Heart left ventricle (tissue), 13 donors: ENCODE measurements around the gene ARF4.

ENCODE experiments used
- POLR2A ChIP-seq, 2 donors: fragments of 450-650 bp; IDR thresholded peaks; one replicate each; pipeline ENCODE4 v1.6.1; 2017; ENCODE audit warnings: antibody characterized with exemption in 2 of 2, mild to moderate bottlenecking in 2 of 2, moderate library complexity in 2 of 2
- TF ChIP-seq, protein P1 (sequence below), 12 donors: fragments of 200-600 bp; sonication (generic) in 4 of 12; IDR thresholded peaks; one replicate each; pipeline versions ENCODE4 v1.5.0 to v1.8.0; 2018 to 2022; ENCODE audit warnings: antibody characterized with exemption in 12 of 12, mild to moderate bottlenecking in 5 of 12
- donor health status: ischemic (EF 13 %, LVEDD 7.1; RV severe dilation, severe dysfunction).
- donor health status: DM: no; HTN: yes; CAD: no.
- donor health status: DM: no; HTN: no; CAD: no.
- donor health status: ischemic (EF 25% LVEDD 6.9; RV normal size, moderate dysfunction).
- donor health status: ischemic (EF 25% LVEDD 5.7; RV mildly dilated, moderate dysfunction).
- donor health status: ischemic (EF 35%, LVEDD 5.7; RV mildly dilated, moderate dysfunction).
- donor health status: nonischemic (EF 11% LVEDD 7.7; RV severe dilation, severe dysfunction).
- donor health status: DM: yes; HTN: yes; CAD: no.
- donor health status: PGD.
- donor health status: ischemic (EF 29% LVEDD 5.4; RV normal size, mild dysfunction).
- donor health status: nonischemic (EF 23%, LVEDD 6.1; RV moderate dilation, normal function).

DNA sequence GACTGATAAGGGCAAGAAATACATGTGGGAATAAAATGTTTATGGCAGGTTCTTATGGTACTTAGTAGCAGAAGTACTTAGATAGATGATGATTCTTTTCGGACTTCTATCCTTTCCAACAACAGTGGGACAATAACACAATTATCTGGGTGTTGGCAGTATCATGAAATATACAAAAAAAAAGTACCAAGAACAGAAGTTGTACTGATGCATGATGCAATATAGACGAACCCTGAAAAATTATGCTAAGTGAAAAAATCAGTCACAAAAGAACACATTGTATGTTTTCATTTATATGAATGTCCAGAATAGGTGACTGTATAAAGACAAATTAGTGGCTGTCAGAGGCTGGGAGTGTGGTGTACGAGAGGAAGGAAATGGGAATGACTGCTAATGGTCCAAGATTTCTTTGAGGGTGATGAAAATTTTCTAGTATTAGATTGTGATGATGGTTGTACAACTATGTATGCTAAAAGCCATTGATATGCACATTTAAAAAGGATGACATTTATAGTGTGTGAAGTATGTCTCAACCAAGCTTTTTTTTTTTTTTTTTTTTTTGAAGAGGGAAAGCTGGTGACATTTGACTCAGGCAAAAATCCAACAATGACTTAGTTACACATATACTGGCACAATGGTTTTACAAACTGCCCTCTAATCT lies 21.0 kb downstream of the ARF4 start:
- TF ChIP-seq, protein P1, sequence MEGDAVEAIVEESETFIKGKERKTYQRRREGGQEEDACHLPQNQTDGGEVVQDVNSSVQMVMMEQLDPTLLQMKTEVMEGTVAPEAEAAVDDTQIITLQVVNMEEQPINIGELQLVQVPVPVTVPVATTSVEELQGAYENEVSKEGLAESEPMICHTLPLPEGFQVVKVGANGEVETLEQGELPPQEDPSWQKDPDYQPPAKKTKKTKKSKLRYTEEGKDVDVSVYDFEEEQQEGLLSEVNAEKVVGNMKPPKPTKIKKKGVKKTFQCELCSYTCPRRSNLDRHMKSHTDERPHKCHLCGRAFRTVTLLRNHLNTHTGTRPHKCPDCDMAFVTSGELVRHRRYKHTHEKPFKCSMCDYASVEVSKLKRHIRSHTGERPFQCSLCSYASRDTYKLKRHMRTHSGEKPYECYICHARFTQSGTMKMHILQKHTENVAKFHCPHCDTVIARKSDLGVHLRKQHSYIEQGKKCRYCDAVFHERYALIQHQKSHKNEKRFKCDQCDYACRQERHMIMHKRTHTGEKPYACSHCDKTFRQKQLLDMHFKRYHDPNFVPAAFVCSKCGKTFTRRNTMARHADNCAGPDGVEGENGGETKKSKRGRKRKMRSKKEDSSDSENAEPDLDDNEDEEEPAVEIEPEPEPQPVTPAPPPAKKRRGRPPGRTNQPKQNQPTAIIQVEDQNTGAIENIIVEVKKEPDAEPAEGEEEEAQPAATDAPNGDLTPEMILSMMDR (IDR thresholded peaks at IDR 0.05): no peak
- no peak for TF ChIP-seq POLR2A (IDR thresholded peaks at IDR 0.05)
